GM10266 (cell line): ENCODE data around the gene TMEM88.

ENCODE experiments used
- DNase-seq: peaks from one replicate; pipeline ENCODE4 v3.0.0; 2012; ENCODE audit errors: extremely low spot score
- TF ChIP-seq, protein P1 (sequence below): IDR thresholded peaks from 2 replicates; pipeline ENCODE4 v1.5.1; 2012; ENCODE audit warnings: mild to moderate bottlenecking, low read depth; ENCODE audit not compliant: control insufficient read depth, insufficient read depth; ENCODE audit errors: missing control alignments

TMEM88 gene

DNA sequence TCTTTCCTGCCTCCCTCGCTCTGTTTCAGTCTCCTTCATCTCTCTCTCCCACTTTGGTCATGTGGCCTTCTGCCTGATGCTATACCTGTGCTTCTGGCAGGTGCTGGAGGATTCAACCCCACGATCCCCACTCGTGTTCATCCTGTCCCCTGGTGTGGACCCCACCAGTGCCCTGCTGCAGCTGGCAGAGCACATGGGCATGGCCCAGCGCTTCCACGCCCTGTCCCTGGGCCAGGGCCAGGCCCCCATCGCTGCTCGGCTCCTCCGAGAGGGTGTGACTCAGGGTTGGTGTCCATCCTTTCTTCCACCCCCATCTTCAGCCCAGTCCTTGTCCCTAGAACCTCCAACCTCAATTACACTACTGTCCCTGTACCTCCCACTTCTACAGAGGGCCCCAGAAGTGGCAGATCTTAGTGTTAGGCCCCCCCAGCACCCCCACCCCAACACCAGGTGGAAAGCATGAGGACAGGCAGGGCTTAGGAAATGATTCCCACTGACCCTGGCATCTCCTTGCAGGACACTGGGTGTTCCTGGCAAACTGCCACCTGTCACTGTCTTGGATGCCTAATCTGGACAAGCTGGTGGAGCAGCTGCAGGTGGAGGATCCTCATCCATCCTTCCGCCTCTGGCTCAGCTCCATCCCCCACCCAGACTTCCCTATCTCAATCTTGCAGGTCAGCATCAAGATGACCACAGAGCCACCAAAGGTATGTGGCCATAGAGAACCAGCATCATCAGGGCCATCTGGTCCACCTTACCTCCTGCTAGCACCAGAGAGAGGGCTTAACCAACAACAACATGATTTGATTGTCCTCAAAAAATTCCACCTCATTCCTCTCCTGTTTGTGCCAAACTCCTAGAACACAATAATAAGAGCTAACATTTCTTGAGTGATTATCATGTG, 30.6 kb upstream of the TMEM88 start:
- TF ChIP-seq, protein P1, sequence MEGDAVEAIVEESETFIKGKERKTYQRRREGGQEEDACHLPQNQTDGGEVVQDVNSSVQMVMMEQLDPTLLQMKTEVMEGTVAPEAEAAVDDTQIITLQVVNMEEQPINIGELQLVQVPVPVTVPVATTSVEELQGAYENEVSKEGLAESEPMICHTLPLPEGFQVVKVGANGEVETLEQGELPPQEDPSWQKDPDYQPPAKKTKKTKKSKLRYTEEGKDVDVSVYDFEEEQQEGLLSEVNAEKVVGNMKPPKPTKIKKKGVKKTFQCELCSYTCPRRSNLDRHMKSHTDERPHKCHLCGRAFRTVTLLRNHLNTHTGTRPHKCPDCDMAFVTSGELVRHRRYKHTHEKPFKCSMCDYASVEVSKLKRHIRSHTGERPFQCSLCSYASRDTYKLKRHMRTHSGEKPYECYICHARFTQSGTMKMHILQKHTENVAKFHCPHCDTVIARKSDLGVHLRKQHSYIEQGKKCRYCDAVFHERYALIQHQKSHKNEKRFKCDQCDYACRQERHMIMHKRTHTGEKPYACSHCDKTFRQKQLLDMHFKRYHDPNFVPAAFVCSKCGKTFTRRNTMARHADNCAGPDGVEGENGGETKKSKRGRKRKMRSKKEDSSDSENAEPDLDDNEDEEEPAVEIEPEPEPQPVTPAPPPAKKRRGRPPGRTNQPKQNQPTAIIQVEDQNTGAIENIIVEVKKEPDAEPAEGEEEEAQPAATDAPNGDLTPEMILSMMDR: no peak
- DNase-seq: no peak

DNA sequence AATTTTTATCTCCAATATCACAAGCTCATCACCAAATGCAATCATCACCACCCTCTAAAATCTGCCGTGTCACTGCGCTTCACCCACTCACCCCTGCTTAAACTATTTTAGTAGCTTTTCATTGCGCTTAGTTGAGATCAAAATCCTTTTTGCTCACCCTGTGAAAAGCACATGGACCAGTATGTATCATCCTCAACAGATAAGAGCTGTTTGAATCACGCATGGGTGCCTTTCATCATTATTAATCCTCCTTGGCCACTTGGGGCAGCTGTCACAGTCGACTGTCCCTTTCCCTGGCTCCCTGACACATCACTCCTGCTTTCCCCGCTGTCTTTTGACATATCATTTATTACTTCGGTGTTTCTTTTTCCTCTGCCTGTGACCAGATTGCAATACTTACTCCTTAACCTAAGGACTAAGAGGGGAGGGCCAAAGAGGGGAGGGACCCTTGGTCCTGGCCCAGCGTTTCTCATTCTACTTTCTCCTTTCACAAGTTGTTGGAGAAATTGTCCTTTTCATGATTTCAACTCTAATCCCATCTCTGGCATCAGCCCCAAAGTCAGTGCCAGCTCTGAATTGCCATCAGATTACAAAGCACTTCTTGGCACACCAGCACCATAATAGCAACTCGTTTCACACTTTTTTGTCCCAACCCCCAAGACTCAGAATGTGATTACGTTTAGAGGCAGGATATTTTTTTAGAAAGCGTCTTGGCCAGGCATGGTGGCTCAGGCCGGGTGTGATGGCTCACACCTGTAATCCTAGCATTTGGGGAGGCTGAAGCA, 29.5 kb upstream of the TMEM88 start:
- TF ChIP-seq, protein P1: no peak
- DNase-seq: no peak

DNA sequence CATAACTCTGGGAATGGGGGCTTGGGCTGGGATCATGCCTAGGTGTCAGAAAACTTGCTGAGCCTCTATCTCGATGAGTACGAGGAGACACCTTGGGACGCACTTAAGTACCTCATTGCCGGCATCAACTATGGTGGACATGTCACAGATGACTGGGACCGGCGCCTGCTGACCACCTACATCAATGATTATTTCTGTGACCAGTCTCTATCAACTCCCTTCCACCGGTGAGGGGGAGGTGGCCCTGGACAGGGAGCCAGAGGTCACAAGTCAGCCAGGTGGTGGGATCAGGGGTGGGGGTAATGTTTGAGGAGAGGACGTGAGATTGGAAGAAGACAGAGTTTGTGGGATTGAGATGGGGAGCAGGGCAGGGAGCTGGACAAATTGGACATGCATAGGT, 24.2 kb upstream of the TMEM88 start:
- TF ChIP-seq, protein P1: no peak
- no peak for DNase-seq

DNA sequence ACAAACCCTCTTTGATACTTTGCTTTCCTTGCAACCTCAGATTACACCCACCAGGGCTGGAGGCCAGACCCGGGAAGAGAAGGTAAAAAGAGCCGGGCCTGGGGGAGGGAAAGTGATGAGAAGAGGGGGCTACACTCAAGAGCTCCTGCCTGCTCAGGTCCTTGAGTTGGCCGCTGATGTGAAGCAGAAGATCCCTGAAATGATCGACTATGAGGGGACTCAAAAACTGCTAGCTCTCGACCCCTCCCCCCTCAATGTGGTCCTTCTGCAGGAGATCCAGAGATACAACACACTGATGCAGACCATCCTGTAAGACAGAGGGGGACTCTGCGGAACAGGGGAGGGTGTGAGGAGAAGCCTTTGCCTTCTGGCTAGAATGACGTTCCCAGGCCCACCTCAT, 23.6 kb upstream of the TMEM88 start:
- DNase-seq: no peak
- TF ChIP-seq, protein P1: no peak

DNA sequence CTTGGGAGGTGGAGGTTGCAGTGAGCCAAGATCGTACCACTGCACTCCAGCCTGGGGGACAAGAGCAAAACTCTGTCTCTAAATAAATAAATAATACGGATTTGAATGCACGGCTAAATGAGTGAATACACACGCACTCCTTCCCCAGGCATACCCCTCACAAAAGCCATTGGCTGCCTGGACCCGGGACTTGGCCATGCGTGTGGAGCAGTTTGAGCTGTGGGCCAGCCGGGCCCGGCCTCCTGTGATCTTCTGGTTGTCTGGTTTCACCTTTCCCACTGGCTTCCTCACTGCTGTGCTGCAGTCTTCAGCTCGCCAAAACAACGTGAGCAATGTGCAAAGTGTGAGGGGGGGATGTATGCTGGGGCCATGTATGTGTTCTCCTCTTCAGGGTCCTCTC, 22.4 kb upstream of the TMEM88 start:
- DNase-seq: no peak
- TF ChIP-seq, protein P1: no peak

DNA sequence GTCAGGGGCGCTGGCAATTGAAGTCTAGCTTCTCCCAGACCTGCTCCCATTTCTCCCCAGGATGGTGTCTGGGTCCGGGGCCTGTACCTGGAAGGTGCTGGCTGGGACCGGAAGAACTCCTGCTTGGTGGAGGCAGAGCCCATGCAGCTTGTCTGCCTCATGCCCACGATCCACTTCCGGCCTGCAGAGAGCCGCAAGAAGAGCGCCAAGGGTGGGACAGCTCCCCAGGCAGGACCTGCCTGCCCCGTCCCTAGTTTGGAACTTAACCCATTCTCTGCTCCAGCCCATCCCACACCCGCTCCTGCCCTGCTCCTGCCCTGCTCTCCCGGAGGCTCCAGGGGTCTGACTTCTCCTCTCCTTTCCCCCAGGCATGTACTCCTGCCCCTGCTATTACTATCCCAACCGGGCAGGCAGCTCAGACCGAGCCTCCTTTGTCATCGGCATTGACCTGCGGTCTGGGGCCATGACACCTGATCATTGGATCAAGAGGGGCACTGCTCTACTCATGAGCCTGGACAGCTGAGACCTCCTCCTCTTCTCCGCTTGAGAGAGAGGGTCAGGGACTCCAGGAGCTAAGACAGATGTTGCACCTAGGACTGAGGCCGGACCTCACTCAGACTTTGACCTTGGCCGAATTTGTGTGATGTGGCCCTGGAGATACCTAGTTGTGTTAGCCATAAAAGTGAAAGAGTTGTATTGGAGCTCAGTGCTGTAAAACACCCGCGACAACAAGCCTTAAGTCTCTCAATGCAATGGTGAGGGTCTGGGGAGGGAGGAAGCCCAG, 21.7 kb upstream of the TMEM88 start:
- no peak for DNase-seq
- TF ChIP-seq, protein P1: no peak
